Measurements from ENCODE around the gene LCN12.

GRCh38 chr9:136940526-136941230 is 11.4 kb upstream of the LCN12 start:
- TF ChIP-seq FOSL2 (IDR thresholded peaks at IDR 0.05; ENCODE audit: borderline replicate concordance, low read depth) (no peak), EP300 (IDR thresholded peaks at IDR 0.05; ENCODE audit: borderline replicate concordance in 1 of 2, low read depth in 1 of 2, low read length in 1 of 2) (no peak), RCOR1 (IDR thresholded peaks at IDR 0.05; ENCODE audit: low read length) (no peak), SMC3 (IDR thresholded peaks at IDR 0.05; ENCODE audit: low read depth, low read length) (no peak), MEF2A (IDR thresholded peaks at IDR 0.05; ENCODE audit: borderline replicate concordance, low read depth) (no peak), CTCF (IDR thresholded peaks at IDR 0.05) (no peak), ZBTB33 (IDR thresholded peaks at IDR 0.05; ENCODE audit: borderline replicate concordance, low read depth) (no peak), CHD2 (IDR thresholded peaks at IDR 0.05; ENCODE audit: low read length, partially characterized antibody) (no peak)

All from SK-N-SH (cell line).